Measurements from ENCODE around the gene WNT1.
A peak's percentile ranks its signal among the peaks of the same experiment; 100 is the strongest.

The WNT1 gene

DNA sequence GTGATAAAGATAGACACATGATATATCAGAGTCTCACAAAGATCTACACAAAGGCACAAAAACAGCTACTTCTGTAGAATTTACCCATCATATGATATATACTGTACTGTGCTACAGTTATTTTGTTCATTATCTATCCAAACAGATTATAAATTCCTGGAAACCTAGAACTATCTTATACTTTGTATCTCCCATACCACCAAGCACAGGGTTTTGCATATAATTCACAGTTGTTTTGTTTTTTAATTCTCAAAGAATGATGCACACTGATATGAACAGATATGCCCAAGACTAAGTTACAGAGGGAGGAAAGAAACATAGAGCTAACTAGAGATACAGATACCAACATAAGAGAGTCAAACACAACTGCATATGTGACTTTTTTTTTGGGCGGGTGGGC lies 37.1 kb downstream of the WNT1 start:
- H3K27ac ChIP-seq: no peak overlapping the region
- TF ChIP-seq, protein P1, sequence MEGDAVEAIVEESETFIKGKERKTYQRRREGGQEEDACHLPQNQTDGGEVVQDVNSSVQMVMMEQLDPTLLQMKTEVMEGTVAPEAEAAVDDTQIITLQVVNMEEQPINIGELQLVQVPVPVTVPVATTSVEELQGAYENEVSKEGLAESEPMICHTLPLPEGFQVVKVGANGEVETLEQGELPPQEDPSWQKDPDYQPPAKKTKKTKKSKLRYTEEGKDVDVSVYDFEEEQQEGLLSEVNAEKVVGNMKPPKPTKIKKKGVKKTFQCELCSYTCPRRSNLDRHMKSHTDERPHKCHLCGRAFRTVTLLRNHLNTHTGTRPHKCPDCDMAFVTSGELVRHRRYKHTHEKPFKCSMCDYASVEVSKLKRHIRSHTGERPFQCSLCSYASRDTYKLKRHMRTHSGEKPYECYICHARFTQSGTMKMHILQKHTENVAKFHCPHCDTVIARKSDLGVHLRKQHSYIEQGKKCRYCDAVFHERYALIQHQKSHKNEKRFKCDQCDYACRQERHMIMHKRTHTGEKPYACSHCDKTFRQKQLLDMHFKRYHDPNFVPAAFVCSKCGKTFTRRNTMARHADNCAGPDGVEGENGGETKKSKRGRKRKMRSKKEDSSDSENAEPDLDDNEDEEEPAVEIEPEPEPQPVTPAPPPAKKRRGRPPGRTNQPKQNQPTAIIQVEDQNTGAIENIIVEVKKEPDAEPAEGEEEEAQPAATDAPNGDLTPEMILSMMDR (conservative IDR thresholded peaks at IDR 0.05): no peak

DNA sequence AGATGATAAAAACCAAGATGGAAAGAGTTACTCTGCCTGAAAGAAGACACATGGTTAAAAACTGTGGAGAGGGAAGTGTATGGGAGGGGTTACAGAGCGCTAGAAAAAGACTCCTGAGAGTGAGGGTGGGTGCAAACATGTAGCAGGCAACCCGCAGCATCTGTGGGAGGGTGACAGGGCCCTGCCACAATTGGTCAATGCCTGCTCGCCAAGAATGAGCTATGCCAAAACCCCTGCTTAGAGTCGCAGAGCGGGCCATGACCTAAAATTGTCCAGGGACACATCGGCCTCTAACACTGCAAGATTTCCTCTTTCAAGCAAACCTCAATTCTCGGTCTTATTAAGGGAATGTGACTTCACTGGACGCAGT lies 39.8 kb downstream of the WNT1 start:
- H3K27ac ChIP-seq: peak overlapping the region; percentile 95
- TF ChIP-seq, protein P1 (conservative IDR thresholded peaks at IDR 0.05): no peak

DNA sequence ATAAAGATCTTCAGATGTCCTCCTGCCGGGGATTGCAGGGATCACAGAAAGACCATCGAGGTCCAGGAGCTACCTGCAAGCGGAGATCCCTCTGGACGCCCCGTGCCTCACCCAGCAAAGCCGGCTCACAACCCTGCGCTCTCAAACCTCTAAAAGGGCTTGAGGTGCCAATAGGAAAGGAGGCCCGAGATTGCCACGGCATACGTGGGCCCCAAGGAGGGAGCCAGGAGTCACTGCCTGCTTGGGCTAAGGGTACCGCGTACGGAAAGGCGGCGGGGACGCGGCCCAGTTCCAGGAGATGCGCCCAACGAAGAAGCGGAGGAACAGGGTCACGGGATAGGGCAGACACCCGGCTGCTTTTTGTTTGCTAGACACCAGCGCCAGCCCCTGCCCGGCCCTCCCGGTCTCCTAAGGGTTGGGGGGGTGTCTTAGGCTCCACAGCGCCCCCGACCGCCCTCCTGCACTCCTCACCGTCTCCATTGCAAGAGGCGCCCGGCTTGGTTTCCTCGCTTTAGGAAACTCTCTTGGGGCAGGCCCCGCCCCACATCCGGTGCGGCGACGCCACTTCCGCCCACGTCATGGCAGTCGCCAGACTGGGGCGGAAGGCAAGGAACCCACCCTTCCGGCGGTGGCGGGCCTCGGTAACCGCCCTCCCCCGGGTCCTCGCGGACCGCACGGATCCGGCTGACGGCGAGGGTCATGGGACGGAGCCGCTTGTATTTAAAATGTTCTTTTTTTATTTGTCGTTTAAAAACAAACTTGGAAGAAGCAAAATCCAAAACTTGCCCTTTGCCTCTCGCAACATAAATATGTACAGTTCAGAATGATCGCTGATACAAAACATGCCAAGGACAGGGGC lies 40.4 kb downstream of the WNT1 start, which contains the start of gene PRKAG1:
TSS of gene PRKAG1 (minus strand) at position 516 of the 859 bp plus-strand sequence. CDS start at position 480, 36 bp downstream.
- peak within 1 kb of the TSS; percentile 95 for H3K27ac ChIP-seq
- TF ChIP-seq, protein P1 (conservative IDR thresholded peaks at IDR 0.05): peak; percentile 70

DNA sequence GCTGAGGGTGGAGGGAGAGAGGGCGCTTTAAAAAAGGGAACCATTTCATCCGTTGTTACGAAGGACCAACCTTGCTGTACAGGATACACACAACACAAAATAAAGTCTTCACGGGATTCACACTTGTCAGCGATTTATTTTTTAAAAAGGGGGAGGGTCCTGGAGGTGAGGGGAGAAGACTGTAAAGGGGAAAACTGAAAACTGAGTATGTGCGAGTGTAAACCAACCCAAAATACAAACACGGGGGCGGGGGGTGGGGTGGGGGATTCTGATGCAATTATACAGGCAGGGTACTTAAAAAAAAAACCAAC lies 41.0 kb downstream of the WNT1 start:
- peak overlapping the region; percentile 95 for H3K27ac ChIP-seq
- TF ChIP-seq, protein P1 (conservative IDR thresholded peaks at IDR 0.05): no peak

DNA sequence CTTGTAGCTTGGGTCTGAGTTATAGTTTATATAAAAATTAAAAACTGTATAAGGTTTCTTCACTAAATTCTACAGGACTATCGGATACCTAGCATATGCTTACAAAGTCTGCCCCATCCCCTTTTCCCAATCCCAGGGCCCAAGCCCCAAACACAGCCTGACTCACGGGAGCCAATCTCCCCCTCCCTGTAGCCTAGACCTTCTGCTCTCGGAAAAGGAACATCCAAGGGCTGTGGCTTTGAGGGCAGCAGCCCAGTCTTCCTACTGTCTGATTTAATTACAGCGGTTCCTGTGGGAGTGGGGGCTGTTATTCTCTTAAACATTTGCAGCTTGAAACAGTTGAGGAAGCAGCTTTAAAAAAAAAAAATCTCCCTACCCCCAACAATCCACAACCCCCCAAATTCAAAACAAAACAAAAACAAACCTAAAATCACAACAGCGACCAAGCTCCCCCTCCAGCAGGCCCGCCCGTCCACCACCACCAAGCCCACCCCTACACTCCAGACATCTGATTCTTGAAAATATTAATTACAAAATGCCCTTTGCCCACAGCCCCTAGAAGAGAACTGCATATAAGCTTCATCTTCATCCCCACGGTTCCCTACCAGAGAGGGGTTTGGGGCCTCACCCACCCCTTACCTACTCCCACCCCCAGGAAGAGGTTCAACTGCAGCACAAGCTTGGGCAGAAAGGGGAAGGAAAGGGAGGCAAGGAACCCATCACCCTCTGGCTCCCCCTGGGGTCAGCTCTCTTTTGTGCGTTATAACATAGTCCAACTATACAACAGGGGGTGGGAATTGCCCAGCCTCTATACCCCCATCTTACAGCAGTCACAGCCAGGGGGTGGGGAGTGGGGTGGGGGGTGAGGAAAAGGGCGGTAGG lies 41.6 kb downstream of the WNT1 start:
- TF ChIP-seq, protein P1 (conservative IDR thresholded peaks at IDR 0.05): peak; percentile 53
- H3K27ac ChIP-seq: peak overlapping the region; percentile 95

DNA sequence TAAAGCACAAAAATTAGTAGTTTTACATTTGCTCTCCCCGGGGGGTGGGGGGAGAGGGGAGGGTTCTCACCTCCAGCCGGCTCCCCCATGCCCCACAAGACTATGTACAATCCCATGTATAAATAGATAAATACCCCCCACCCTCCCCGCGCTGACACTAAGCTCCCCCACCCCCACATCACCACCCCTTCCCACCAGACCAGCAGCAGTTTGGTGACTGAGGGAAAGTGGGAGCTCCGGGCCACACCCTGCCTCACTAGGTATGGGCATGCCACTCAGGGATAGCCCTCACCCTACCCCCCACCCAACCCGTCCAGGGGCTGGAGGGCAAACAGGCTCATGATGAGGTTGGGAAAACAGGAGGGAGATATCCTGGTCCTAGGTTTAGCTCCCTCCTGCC lies 42.3 kb downstream of the WNT1 start:
- H3K27ac ChIP-seq: no peak overlapping the region; the same call in 1 of the 2 replicates
- TF ChIP-seq, protein P1 (conservative IDR thresholded peaks at IDR 0.05): no peak

DNA sequence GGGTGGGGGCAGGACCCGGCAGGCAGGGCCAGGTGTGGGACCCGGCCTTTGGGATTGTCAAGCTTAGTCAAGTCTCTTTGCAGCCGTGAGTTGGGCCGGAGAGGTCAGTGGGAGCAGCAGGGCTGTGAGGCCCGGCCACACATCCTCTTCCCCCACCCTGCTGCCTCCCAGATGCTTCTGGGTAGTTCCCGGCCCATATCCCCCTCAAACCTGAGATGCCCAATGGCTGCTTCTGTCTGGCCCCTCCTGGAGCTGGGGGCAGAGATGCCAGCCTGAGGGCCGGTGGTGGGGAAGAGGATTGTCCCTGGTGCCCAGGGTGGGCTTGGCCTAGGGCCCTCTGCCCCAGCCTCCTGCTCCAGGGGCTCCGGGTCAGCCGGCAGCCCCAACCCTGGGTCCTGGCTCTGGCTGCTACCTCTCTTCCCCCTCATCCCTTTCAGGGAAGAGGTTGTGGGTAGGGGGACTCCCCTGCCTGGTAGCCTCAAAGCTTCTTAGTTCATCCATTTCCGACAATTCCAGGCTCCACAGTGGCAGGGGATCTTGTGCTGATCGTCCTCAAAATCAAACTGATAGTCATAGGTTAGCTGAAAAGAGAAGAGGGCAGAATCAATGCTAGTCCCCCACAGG lies 43.3 kb downstream of the WNT1 start:
- TF ChIP-seq, protein P1 (conservative IDR thresholded peaks at IDR 0.05): no peak
- H3K27ac ChIP-seq: no peak overlapping the region
